A549 (cell line): ENCODE results near the gene CTTN. TPM values are rescaled to one million over a fixed set of nuclear protein-coding genes. Genes with fewer than 3 reads are reported as not detected.

Source experiments
- ATAC-seq, 2 experiments: fragments of 200-7000 bp in 1 of 2; fragments of >200 bp in 1 of 2; cut with Nextera tagmentation in 1 of 2; cut with Tn5 transposase in 1 of 2; 3 replicates each; pipeline versions ENCODE4 v1.8.0 to v1.9.1; 2018 to 2020; ENCODE audit warnings: mild to moderate bottlenecking in 1 of 2, moderate library complexity in 1 of 2
- CTCF ChIA-PET: fragments of 300-600 bp; sonication (Branson Sonifier 250); formaldehyde crosslinking; extraction: SDS; loops from one replicate; lab custom pipeline; 2021; ENCODE audit warnings: antibody characterized with exemption, inconsistent platforms; lab: Yijun Ruan, JAX
- POLR2A ChIA-PET: fragments of 350-600 bp; formaldehyde crosslinking; extraction: SDS; loops from one replicate; lab custom pipeline; 2021; ENCODE audit warnings: antibody characterized with exemption, inconsistent platforms; lab: Yijun Ruan, JAX
- DNase-seq, 2 experiments: peaks; one replicate each; pipeline versions ENCODE4 v3.0.0 to v3.0.0-alpha.2; 2011 to 2016; ENCODE audit warnings: low read depth in 1 of 2, low spot score in 1 of 2
- FAIRE-seq: peaks from 2 replicates; lab custom pipeline; 2011; peaks lifted over from hg19 to GRCh38; lab: Jason Lieb, UNC
- H3K27ac ChIP-seq, 2 experiments: fragments of >200 bp; sonication (Bioruptor Twin); formaldehyde crosslinking; 3 replicates each; pipeline ENCODE4 v1.5.1; 2016 to 2017
- H3K4me1 ChIP-seq: fragments of >200 bp; sonication (Bioruptor Twin); formaldehyde crosslinking; 3 replicates; pipeline ENCODE4 v1.6.1; 2016
- H3K4me2 ChIP-seq: fragments of >200 bp; sonication (Bioruptor Twin); formaldehyde crosslinking; 3 replicates; pipeline ENCODE4 v1.6.1; 2016
- H3K4me3 ChIP-seq: fragments of >200 bp; sonication (Bioruptor Twin); formaldehyde crosslinking; 3 replicates; pipeline ENCODE4 v1.5.1; 2016
- H3K9me3 ChIP-seq: fragments of >200 bp; sonication (Bioruptor Twin); formaldehyde crosslinking; 3 replicates; pipeline ENCODE4 v1.6.1; 2016
- CBX2 ChIP-seq: fragments of 200-600 bp; sonication (generic); IDR thresholded peaks from 2 replicates; pipeline ENCODE4 v1.6.1; 2016; ENCODE audit warnings: low read depth, mild to moderate bottlenecking, borderline replicate concordance
- CHD2 ChIP-seq: fragments of 150-350 bp; IDR thresholded peaks from 2 replicates; pipeline ENCODE4 v1.6.1; 2014; ENCODE audit warnings: low read length; ENCODE audit not compliant: partially characterized antibody
- EHF ChIP-seq: fragments of 250-450 bp; sonication (Bioruptor Pico); IDR thresholded peaks from 2 replicates; pipeline ENCODE4 v1.5.0; 2020; ENCODE audit warnings: mild to moderate bottlenecking
- EHMT2 ChIP-seq: fragments of 200-600 bp; sonication (generic); IDR thresholded peaks from 2 replicates; pipeline ENCODE4 v1.6.1; 2016; ENCODE audit warnings: antibody characterized with exemption, low read depth, mild to moderate bottlenecking, moderate library complexity
- FOSB ChIP-seq: fragments of 250-450 bp; sonication (Bioruptor Pico); IDR thresholded peaks from 2 replicates; pipeline ENCODE4 v1.5.0; 2020; ENCODE audit warnings: mild to moderate bottlenecking, moderate library complexity
- FOXS1 ChIP-seq: fragments of 250-450 bp; sonication (Bioruptor Pico); IDR thresholded peaks from 2 replicates; pipeline ENCODE4 v1.5.0; 2020; ENCODE audit warnings: mild to moderate bottlenecking, moderate library complexity
- GATA3 ChIP-seq: IDR thresholded peaks from 2 replicates; pipeline ENCODE4 v1.6.1; 2012; ENCODE audit warnings: borderline replicate concordance
- HDAC2 ChIP-seq: fragments of 200-600 bp; sonication (generic); IDR thresholded peaks from 2 replicates; pipeline ENCODE4 v1.6.1; 2016
- HOXB13 ChIP-seq: fragments of 250-450 bp; sonication (Bioruptor Pico); IDR thresholded peaks from 2 replicates; pipeline ENCODE4 v1.5.0; 2020; ENCODE audit warnings: low read depth, mild to moderate bottlenecking, moderate library complexity
- JUN ChIP-seq, 2 experiments: fragments of >200 bp; sonication (Bioruptor Twin); formaldehyde crosslinking; IDR thresholded peaks; 2 replicates in 1 of 2; 3 replicates in 1 of 2; pipeline ENCODE4 v1.6.1; 2016 to 2017
- JUNB ChIP-seq: fragments of >200 bp; sonication (Bioruptor Twin); formaldehyde crosslinking; IDR thresholded peaks from 2 replicates; pipeline ENCODE4 v1.6.1; 2016
- KDM1A ChIP-seq: fragments of 200-600 bp; sonication (generic); IDR thresholded peaks from 2 replicates; pipeline ENCODE4 v1.6.1; 2016; ENCODE audit warnings: low read depth, mild to moderate bottlenecking
- KDM5A ChIP-seq: fragments of 200-600 bp; sonication (generic); IDR thresholded peaks from 2 replicates; pipeline ENCODE4 v1.6.1; 2016; ENCODE audit warnings: antibody characterized with exemption, mild to moderate bottlenecking
- MAZ ChIP-seq: fragments of 150-350 bp; IDR thresholded peaks from 2 replicates; pipeline ENCODE4 v1.6.1; 2014; ENCODE audit warnings: antibody characterized with exemption, low read depth, low read length, borderline replicate concordance
- NFE2L2 ChIP-seq: fragments of 150-350 bp; conservative IDR thresholded peaks from 2 replicates; pipeline ENCODE4 v1.6.1; 2014; ENCODE audit warnings: low read length
- NPAS2 ChIP-seq: fragments of 250-450 bp; sonication (Bioruptor Pico); IDR thresholded peaks from 2 replicates; pipeline ENCODE4 v1.8.0; 2022; ENCODE audit warnings: mild to moderate bottlenecking, moderate library complexity, borderline replicate concordance
- PBX3 ChIP-seq: IDR thresholded peaks from 2 replicates; pipeline ENCODE4 v1.6.1; 2012
- PHF8 ChIP-seq: fragments of 200-600 bp; sonication (generic); IDR thresholded peaks from 2 replicates; pipeline ENCODE4 v1.6.1; 2016; ENCODE audit warnings: low read depth, mild to moderate bottlenecking, antibody characterized with exemption, moderate library complexity, borderline replicate concordance
- TP53 ChIP-seq: fragments of 250-450 bp; sonication (Bioruptor Pico); IDR thresholded peaks from 2 replicates; pipeline ENCODE4 v1.5.0; 2021; ENCODE audit warnings: mild to moderate bottlenecking, moderate library complexity
- USF2 ChIP-seq: fragments of 450-650 bp; IDR thresholded peaks from 2 replicates; pipeline ENCODE4 v1.6.1; 2014; ENCODE audit warnings: antibody characterized with exemption
- WGBS: methylation state at CpG from one replicate; pipeline ENCODE4 v1.1.6; 2017; ENCODE audit errors: missing lambda C conversion rate; 5-methylcytosine and 5-hydroxymethylcytosine counted together
- polyA plus RNA-seq, 4 experiments: library from polyadenylated mRNA; depleted of rRNA in 3 of 4; stranded (reverse); fragments of >200 nt; fragmentation: RNase III in 1 of 4; extraction: RNeasy Plus Mini Kit Qiagen cat#74134 plus additional on column Dnase treatment in 1 of 4; gene quantifications; 2 replicates in 3 of 4; 3 replicates in 1 of 4; pipeline ENCODE4 v1.2.3, GENCODE V29; 2011 to 2017
- TF ChIP-seq, protein P1 (sequence below): fragments of 200-600 bp; sonication (generic); IDR thresholded peaks from 2 replicates; pipeline ENCODE4 v1.6.1; 2016; ENCODE audit warnings: antibody characterized with exemption, mild to moderate bottlenecking, moderate library complexity

The CTTN gene
- polyA plus RNA-seq, 2 of the 4 experiments (the other 2 are of a cell fraction), result 140 to 214 TPM

DNA sequence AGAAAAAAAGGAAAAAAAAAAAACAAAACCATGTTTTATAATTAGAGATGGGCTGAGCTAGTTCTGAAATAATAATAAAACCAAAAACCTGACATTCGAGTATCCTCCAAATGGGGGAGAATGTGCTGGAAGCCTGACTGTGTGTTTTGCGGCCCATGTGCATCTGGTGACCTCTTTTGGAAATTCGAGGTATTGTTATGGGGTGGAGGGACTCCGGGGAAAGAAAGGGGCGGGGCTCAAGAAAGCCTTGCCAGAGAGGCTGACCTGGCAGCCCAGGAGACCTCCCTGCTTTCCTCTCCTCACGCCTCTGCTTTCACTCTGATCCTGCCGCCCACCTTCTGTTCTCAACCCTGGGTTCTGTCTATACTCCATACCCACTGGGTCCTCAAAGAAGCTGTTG, 72.9 kb downstream of the CTTN start (continued):
- TF ChIP-seq, protein P1, sequence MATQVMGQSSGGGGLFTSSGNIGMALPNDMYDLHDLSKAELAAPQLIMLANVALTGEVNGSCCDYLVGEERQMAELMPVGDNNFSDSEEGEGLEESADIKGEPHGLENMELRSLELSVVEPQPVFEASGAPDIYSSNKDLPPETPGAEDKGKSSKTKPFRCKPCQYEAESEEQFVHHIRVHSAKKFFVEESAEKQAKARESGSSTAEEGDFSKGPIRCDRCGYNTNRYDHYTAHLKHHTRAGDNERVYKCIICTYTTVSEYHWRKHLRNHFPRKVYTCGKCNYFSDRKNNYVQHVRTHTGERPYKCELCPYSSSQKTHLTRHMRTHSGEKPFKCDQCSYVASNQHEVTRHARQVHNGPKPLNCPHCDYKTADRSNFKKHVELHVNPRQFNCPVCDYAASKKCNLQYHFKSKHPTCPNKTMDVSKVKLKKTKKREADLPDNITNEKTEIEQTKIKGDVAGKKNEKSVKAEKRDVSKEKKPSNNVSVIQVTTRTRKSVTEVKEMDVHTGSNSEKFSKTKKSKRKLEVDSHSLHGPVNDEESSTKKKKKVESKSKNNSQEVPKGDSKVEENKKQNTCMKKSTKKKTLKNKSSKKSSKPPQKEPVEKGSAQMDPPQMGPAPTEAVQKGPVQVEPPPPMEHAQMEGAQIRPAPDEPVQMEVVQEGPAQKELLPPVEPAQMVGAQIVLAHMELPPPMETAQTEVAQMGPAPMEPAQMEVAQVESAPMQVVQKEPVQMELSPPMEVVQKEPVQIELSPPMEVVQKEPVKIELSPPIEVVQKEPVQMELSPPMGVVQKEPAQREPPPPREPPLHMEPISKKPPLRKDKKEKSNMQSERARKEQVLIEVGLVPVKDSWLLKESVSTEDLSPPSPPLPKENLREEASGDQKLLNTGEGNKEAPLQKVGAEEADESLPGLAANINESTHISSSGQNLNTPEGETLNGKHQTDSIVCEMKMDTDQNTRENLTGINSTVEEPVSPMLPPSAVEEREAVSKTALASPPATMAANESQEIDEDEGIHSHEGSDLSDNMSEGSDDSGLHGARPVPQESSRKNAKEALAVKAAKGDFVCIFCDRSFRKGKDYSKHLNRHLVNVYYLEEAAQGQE, result no peak
- TF ChIP-seq HOXB13 (CRISPR knock-in tag), result no peak
- no peak for TF ChIP-seq USF2

DNA sequence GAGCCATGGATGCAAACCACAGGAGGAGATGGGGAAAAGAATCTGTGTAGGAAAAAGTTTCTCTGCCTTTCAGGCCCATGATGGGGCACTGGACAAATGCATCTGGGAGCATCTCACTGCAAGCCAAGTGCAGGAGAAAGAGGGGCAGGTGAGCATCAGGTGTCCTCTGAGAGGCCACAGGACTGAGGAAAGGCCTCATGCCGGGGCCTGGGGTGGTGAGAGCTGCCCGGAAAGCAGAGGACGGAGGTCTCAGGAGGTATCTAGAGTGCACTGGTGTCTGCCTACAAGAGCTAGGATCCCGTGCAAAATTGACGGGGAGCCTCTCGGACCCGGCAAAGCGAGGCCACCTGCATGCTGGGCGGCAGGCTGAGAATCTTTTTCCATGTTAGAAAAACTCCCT, 73.9 kb downstream of the CTTN start:
- Histone ChIP-seq H3K9me3 (no peaks in the 10 kb centered on the region), H3K27ac (no peak overlapping the region), H3K4me1 (no peaks in the 10 kb centered on the region)
- DNase-seq (no peak), ATAC-seq (no peak)
- ChIA-PET CTCF (interaction anchor here (0.7 to 3.2 kb wide), 6 partner anchors 8 to 1108 kb away, joined by 3 to 10 read pairs (median 4); no protein-coding TSS in a partner anchor), POLR2A (no interaction called here)
- no peak for TF ChIP-seq PBX3
- no peak for TF ChIP-seq FOSB (CRISPR knock-in tag)
- no peak for TF ChIP-seq PHF8
- no peak for TF ChIP-seq KDM1A
- no peak for TF ChIP-seq NFE2L2
- TF ChIP-seq JUN (IDR thresholded peaks at IDR 0.05), result no peak
- no peak for TF ChIP-seq CHD2
- no peak for TF ChIP-seq KDM5A
- TF ChIP-seq EHMT2, result no peak
- no peak for TF ChIP-seq CBX2
- TF ChIP-seq EHF (CRISPR knock-in tag), result no peak
- no peak for TF ChIP-seq MAZ
- TF ChIP-seq HDAC2, result no peak
- TF ChIP-seq, all 56 proteins: peak for 0
- no peak overlapping the region for H3K4me3 ChIP-seq
- H3K4me2 ChIP-seq, result no peak overlapping the region
- WGBS, result 80% methylated on average over 9 of the region's 9 CpGs
- FAIRE-seq, result no peak

GRCh38 chr11:70473186-70473872, 75.0 kb downstream of the CTTN start:
- Histone ChIP-seq H3K4me3 (no peak overlapping the region), H3K27ac (no peak overlapping the region), H3K4me1 (no peaks in the 10 kb centered on the region), H3K9me3 (no peaks in the 10 kb centered on the region), H3K4me2 (no peak overlapping the region)
- ATAC-seq, result no peak
- no peak for DNase-seq
- 92% methylated on average over 17 of the region's 22 CpGs for WGBS
- no peak for FAIRE-seq
- no peak for TF ChIP-seq JUNB
- no peak for TF ChIP-seq EHMT2
- no peak for TF ChIP-seq FOXS1 (CRISPR knock-in tag)
- TF ChIP-seq NFE2L2, result no peak
- TF ChIP-seq HOXB13 (CRISPR knock-in tag), result no peak
- no peak for TF ChIP-seq CBX2
- no peak for TF ChIP-seq NPAS2
- no peak for TF ChIP-seq TP53 (CRISPR knock-in tag)
- no peak for TF ChIP-seq GATA3
- no peak for TF ChIP-seq FOSB (CRISPR knock-in tag)
- ChIA-PET POLR2A (no interaction called here), CTCF (no interaction called here)
